Retinal pigment epithelial cell (primary cell): ENCODE measurements around the gene ZNF536.

ENCODE experiments used
- DNase-seq: peaks from one replicate; pipeline ENCODE4 v3.0.0-alpha.2; 2010; ENCODE audit warnings: low read depth
- H3K4me3 ChIP-seq: 2 replicates; pipeline ENCODE4 v1.5.1; 2011; ENCODE audit warnings: mild to moderate bottlenecking, low read length, control low read depth, moderate library complexity
- TF ChIP-seq, protein P1 (sequence below): conservative IDR thresholded peaks from 2 replicates; pipeline ENCODE4 v1.5.1; 2011; ENCODE audit warnings: low read depth, low read length, control low read depth, inconsistent platforms

The ZNF536 gene

DNA sequence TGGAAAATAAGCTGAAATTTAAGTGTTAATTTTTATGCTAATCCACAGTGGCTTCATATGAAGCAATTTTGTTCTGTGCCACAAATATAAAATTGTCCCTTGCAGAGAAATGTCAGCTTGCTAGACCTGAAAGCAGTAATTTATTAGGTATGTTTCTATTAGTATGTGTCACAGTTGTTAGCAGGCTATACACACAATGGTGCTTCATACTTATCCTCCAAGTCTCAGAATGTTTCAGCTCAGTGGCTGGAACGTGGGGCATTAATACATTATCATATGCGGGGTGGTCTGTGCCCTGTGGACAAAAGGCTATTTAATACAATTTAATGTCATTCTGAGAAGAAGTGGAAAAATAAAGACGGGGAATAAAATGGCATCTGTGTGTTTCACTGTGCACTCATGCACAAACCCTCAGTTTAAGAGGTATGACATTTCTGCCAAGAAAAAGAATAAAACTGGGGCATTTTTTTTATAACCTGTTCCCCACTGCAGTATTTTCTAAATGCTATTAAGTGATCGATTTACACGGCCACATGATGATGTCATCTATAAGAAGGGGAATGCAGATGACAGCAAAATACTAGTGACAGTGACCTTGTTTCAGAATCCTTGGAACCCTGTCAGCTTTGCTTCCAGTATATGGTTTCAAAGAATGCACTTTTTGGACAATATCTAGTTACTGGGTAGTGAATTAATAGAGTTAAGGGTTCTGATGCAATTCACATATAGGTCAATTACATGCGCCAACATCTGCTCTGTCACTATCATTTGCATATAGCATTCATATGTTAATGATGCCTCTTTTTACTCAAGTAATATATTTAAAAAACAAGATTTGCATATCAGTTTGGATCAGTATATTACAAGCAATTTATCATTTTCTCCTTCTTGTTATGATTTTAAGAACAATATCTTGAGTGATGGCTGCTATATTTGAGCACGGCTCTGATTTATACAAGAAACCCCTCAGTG is 21.2 kb upstream of the ZNF536 start:
- H3K4me3 ChIP-seq = no peak overlapping the region
- TF ChIP-seq, protein P1, sequence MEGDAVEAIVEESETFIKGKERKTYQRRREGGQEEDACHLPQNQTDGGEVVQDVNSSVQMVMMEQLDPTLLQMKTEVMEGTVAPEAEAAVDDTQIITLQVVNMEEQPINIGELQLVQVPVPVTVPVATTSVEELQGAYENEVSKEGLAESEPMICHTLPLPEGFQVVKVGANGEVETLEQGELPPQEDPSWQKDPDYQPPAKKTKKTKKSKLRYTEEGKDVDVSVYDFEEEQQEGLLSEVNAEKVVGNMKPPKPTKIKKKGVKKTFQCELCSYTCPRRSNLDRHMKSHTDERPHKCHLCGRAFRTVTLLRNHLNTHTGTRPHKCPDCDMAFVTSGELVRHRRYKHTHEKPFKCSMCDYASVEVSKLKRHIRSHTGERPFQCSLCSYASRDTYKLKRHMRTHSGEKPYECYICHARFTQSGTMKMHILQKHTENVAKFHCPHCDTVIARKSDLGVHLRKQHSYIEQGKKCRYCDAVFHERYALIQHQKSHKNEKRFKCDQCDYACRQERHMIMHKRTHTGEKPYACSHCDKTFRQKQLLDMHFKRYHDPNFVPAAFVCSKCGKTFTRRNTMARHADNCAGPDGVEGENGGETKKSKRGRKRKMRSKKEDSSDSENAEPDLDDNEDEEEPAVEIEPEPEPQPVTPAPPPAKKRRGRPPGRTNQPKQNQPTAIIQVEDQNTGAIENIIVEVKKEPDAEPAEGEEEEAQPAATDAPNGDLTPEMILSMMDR = no peak
- no peak for DNase-seq

GRCh38 chr19:30351774-30352173 is 20.4 kb upstream of the ZNF536 start:
- TF ChIP-seq, protein P1 = no peak
- DNase-seq = no peak
- no peak overlapping the region for H3K4me3 ChIP-seq

DNA sequence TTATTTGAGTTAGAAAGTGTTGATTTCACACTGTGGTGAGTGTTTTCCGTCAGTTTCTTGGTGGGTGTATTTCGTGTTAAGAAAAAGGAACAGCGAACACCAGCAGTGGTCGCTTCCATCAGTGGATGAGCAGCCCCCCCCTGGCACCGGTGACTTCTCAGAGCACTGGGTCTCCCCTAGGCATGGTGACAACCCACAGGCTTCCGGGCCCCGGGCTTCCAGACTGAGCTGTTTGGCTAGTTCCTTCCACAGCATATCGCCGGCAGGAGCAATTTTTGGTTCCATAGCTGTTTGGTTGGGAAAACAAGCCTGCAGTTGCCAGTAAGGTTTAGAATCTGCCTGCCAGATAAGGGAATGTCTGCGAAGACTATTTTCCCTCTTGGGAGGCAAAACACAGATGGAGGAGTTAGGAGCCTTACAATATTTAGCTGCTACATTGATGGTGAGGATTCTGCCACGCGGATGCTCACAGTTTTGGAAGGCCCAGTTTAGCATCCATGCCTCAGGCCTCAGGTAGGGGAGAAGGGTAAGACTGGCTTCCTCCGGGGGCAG is 18.7 kb upstream of the ZNF536 start:
- TF ChIP-seq, protein P1 = no peak
- DNase-seq = no peak
- H3K4me3 ChIP-seq = no peak overlapping the region

DNA sequence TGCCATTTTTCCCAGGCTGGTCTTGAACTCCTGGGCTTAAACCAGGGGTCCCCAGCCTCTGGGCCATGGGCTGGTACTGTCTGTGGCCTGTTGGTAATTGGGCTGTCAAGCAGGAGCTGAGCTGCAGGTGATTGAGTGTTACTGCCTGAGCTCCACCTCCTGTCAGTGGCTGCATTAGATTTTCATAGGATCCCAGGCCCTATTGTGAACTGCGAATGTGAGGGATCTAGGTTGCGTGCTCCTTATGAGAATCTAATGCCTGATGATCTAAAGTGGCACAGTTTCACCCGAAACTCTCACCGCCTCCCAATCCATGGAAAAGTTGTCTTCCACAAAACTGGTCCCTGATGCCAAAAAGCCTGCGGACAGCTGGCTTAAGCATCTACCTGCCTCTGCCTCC is 16.6 kb upstream of the ZNF536 start:
- no peak for DNase-seq
- H3K4me3 ChIP-seq = no peak overlapping the region
- TF ChIP-seq, protein P1 = no peak

- TF ChIP-seq, protein P1 = no peak
- no peak for DNase-seq
- no peak overlapping the region for H3K4me3 ChIP-seq
Observed at GRCh38 chr19:30356951-30357579, 15.1 kb upstream of the ZNF536 start.

- DNase-seq = no peak
- TF ChIP-seq, protein P1 = no peak
- H3K4me3 ChIP-seq = no peak overlapping the region
Observed at GRCh38 chr19:30357580-30357954, 14.6 kb upstream of the ZNF536 start.
